ENCODE data around the gene PLET1.
"Not testable (repeated sequence)": the region's sequence is repeated elsewhere in the genome, so short reads cannot be mapped to it uniquely, and the experiment has no call there.

Gene PLET1

DNA sequence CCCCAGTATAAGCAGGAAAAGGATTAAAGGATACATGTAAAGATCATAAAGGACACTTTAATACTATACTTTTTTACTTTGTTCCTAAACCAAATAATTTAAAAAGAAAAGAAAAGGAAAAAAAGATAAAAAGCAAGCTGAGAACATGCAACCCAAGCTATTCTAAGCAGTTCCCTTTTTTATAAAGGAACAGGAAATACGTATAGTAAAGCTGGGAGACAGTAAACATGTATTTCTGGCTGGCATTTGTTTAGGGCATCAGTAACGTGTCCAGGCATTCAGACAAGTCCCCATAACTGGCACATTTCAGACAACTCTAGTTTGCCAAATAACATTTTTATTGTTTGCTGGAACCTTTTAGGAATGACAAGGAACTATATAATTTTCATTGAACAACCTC is 60.4 kb downstream of the PLET1 start:
- no peaks in the 10 kb centered on the region for H3K9me3 Mint-ChIP-seq
- H3K27ac Mint-ChIP-seq = no peak overlapping the region
- peaks cover 52% of the 10 kb centered on the region for H3K27me3 Mint-ChIP-seq (ENCODE audit: low read depth, poor library complexity)
- H3K4me1 Mint-ChIP-seq = peaks cover 7% of the 10 kb centered on the region
- DNase-seq = no peak
- TF ChIP-seq, protein P1, sequence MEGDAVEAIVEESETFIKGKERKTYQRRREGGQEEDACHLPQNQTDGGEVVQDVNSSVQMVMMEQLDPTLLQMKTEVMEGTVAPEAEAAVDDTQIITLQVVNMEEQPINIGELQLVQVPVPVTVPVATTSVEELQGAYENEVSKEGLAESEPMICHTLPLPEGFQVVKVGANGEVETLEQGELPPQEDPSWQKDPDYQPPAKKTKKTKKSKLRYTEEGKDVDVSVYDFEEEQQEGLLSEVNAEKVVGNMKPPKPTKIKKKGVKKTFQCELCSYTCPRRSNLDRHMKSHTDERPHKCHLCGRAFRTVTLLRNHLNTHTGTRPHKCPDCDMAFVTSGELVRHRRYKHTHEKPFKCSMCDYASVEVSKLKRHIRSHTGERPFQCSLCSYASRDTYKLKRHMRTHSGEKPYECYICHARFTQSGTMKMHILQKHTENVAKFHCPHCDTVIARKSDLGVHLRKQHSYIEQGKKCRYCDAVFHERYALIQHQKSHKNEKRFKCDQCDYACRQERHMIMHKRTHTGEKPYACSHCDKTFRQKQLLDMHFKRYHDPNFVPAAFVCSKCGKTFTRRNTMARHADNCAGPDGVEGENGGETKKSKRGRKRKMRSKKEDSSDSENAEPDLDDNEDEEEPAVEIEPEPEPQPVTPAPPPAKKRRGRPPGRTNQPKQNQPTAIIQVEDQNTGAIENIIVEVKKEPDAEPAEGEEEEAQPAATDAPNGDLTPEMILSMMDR (IDR thresholded peaks at IDR 0.05) = no peak
- H3K4me3 Mint-ChIP-seq = no peak overlapping the region
- no peaks in the 10 kb centered on the region for H3K36me3 Mint-ChIP-seq (ENCODE audit: low read depth)

DNA sequence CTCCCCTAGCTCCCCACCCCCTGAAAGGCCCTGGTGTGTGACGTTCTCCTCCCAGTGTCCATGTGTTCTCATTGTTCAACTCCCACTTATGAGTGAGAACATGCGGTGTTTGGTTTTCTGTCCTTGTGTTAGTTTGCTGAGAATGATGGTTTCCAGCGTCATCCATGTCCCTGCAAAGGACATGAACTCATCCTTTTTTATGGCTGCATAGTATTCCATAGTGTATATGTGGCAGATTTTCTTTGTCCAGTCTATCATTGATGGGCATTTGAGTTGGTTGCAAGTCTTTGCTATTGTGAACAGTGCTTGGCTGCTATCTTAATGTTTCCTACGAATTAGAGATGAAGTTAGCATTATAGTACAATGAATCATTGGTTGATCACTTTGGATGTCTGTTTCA is 61.6 kb downstream of the PLET1 start:
- not testable (repeated sequence) for H3K4me3 Mint-ChIP-seq; DNase-seq; H3K27ac Mint-ChIP-seq; H3K4me1 Mint-ChIP-seq; H3K9me3 Mint-ChIP-seq; H3K36me3 Mint-ChIP-seq (ENCODE audit: low read depth)
- H3K27me3 Mint-ChIP-seq (ENCODE audit: low read depth, poor library complexity) = peaks cover 52% of the 10 kb centered on the region
